ENCODE data around the gene ZNF536. TPM values are rescaled to one million over a fixed set of nuclear protein-coding genes. Genes with fewer than 3 reads are reported as not detected.

Gene ZNF536
- total and polyA plus RNA-seq, 7 donors = 0.01 to 0.94 (median 0.20) TPM; not detected in 1

GRCh38 chr19:30428092-30428680, 56.0 kb downstream of the ZNF536 start:
- H3K36me3 ChIP-seq (ENCODE audit: insufficient read depth in 1 of 2, low read depth in 1 of 2) = no peaks in the 10 kb centered on the region
- WGBS, 3 donors = 78 to 85% (median 83%) methylated on average over 6 of the region's 6 CpGs
- no peak overlapping the region for H3K27ac ChIP-seq
- TF ChIP-seq CTCF (IDR thresholded peaks at IDR 0.05) = no peak
- DNase-seq = no peak
- peaks cover 0 to 4% (median 0%) of the 10 kb centered on the region in 3 donors for H3K27me3 ChIP-seq (ENCODE audit: insufficient read depth in 3 of 3, low read length in 2 of 3)
- intact Hi-C loops (cut with DNase I) = no loop called here
- no peaks in the 10 kb centered on the region for H3K9me3 ChIP-seq
- ATAC-seq = no peak
- no peak overlapping the region for H3K4me3 ChIP-seq
- no peaks in the 10 kb centered on the region for H3K4me1 ChIP-seq

DNA sequence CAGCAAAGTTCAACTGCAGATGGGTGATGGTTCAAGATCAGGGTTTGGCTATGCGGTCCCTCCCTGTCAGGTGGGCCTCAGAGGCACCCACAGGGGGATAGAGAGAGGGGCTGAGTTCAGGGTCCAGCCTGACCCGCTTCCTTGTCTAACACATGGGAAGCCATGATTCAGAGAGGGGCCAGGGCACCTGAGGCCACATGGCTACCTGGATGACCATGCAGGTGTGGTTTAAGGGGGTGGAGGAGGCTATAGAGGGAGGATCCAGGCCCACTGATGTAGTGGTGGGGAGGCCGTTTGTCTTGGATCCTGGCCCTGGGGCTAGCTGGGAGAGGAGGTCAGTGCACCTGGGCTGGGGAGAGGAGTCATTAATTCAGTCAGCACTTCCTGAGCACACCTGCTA, 56.7 kb downstream of the ZNF536 start:
- 76 to 82% (median 80%) methylated on average over 3 of the region's 3 CpGs for WGBS, 3 donors
- intact Hi-C loops (cut with DNase I) = no loop called here
- Histone ChIP-seq H3K27me3 (ENCODE audit: insufficient read depth in 3 of 3, low read length in 2 of 3) (peaks cover 0 to 4% (median 0%) of the 10 kb centered on the region in 3 donors), H3K4me3 (no peak overlapping the region), H3K36me3 (ENCODE audit: insufficient read depth in 1 of 2, low read depth in 1 of 2) (no peaks in the 10 kb centered on the region), H3K9me3 (no peaks in the 10 kb centered on the region), H3K4me1 (no peaks in the 10 kb centered on the region), H3K27ac (no peak overlapping the region)
- TF ChIP-seq CTCF (IDR thresholded peaks at IDR 0.05) = no peak
- DNase-seq (no peak), ATAC-seq (no peak)

DNA sequence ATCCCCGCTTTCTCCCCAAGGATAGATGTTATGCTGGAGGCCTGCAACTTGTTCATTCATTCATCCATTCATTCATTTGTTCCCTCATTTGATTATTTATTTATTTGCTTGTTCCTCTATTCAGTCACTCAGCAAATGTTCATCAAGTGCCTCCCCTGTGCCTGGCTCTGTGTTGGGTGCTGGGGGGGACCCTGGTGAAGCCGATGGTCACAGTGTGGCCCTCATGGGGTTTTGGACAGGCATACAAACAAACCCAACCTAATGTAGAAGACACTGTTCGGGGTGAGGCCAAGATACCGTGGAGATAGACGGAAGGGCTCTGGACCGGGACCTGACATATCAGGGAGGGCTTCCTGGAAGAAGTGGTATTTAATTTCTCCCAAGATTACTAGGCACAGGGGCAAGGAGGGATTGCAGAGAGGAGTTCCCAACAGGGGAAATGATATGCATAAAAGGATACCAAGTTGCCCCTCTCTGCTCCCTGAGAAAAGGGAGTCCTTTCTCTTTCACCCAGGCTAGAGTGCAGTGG, 58.1 kb downstream of the ZNF536 start:
- intact Hi-C loops (cut with DNase I) = no loop called here
- Histone ChIP-seq H3K36me3 (ENCODE audit: insufficient read depth in 1 of 2, low read depth in 1 of 2) (no peaks in the 10 kb centered on the region), H3K27ac (no peak overlapping the region), H3K4me1 (no peaks in the 10 kb centered on the region), H3K4me3 (no peak overlapping the region), H3K27me3 (ENCODE audit: insufficient read depth in 3 of 3, low read length in 2 of 3) (peaks cover 0 to 4% (median 0%) of the 10 kb centered on the region in 3 donors), H3K9me3 (no peaks in the 10 kb centered on the region)
- no peak for DNase-seq
- TF ChIP-seq CTCF (IDR thresholded peaks at IDR 0.05) = no peak
- no peak for ATAC-seq
- WGBS, 3 donors = 95 to 97% (median 97%) methylated on average over 6 of the region's 6 CpGs

DNA sequence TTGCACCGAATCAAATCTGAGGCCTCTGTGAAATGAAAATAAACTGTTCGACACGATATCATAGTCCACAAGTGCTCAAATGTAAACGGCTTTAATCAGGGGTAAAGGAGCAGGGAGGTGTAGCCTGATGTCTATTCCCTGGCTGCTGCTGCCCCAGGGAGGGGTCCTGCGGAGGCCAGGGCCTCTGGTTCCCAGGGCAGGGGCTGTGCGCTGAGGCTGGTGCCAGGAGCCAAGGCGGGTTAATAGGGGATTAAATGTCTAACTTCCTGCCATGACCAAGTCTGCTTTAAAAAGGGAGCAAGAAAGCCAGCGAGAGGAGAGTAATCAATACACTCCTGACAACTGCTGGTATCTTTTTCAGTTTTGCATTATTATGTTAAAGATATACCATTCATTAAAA, 59.4 kb downstream of the ZNF536 start:
- no peaks in the 10 kb centered on the region for H3K9me3 ChIP-seq
- H3K4me1 ChIP-seq = no peaks in the 10 kb centered on the region
- intact Hi-C loops (cut with DNase I) = no loop called here
- no peak for TF ChIP-seq CTCF (IDR thresholded peaks at IDR 0.05)
- 51 to 60% (median 55%) methylated on average over 8 of the region's 8 CpGs for WGBS, 3 donors
- ATAC-seq = no peak
- H3K36me3 ChIP-seq (ENCODE audit: insufficient read depth in 1 of 2, low read depth in 1 of 2) = no peaks in the 10 kb centered on the region
- H3K27ac ChIP-seq = no peak overlapping the region
- no peak overlapping the region for H3K4me3 ChIP-seq
- peaks cover 0 to 4% (median 0%) of the 10 kb centered on the region in 3 donors for H3K27me3 ChIP-seq (ENCODE audit: insufficient read depth in 3 of 3, low read length in 2 of 3)
- no peak for DNase-seq
